SK-N-SH (cell line): ENCODE data around the gene PRKN. TPM values are rescaled to one million over a fixed set of nuclear protein-coding genes. Genes with fewer than 3 reads are reported as not detected.

ENCODE experiments used
- CTCF ChIA-PET: fragments of 300-600, 350-600 bp; formaldehyde crosslinking; extraction: SDS; loops from one replicate; lab custom pipeline; 2021; lab: Yijun Ruan, JAX
- POLR2A ChIA-PET: fragments of 350-600 bp; sonication (Branson Sonifier 250); formaldehyde crosslinking; extraction: SDS; loops from one replicate; lab custom pipeline; 2020; ENCODE audit warnings: antibody characterized with exemption, inconsistent platforms; lab: Yijun Ruan, JAX
- DNase-seq: peaks from one replicate; pipeline ENCODE4 v3.0.0; 2012
- H2AFZ ChIP-seq: fragments of 200-600 bp; sonication (generic); 2 replicates; pipeline ENCODE4 v1.8.1; 2016; ENCODE audit warnings: antibody characterized with exemption, mild to moderate bottlenecking, low read depth
- H3F3A ChIP-seq: fragments of 200-600 bp; sonication (generic); replicated peaks from 2 replicates; pipeline ENCODE3; 2016; ENCODE audit warnings: antibody characterized with exemption, mild to moderate bottlenecking; ENCODE audit not compliant: insufficient read depth
- H3K27ac ChIP-seq, 2 experiments: fragments of 200-500 bp in 1 of 2; fragments of 200-600 bp in 1 of 2; sonication (Bioruptor generic) in 1 of 2; sonication (generic), shearing (Covaris generic) in 1 of 2; 2 replicates each; pipeline versions ENCODE4 v1.5.1 to v1.6.1; 2014 to 2016; ENCODE audit warnings: low read depth in 2 of 2, inconsistent platforms in 1 of 2, low read length in 1 of 2, mild to moderate bottlenecking in 1 of 2, mixed read lengths in 1 of 2
- H3K27me3 ChIP-seq: fragments of 200-600 bp; sonication (generic), shearing (Covaris generic); 2 replicates; pipeline ENCODE4 v1.6.1; 2016; ENCODE audit warnings: mixed run types; ENCODE audit not compliant: insufficient read depth
- H3K36me3 ChIP-seq, 2 experiments: fragments of 200-500 bp in 1 of 2; fragments of 200-600 bp in 1 of 2; sonication (Bioruptor generic) in 1 of 2; sonication (generic) in 1 of 2; replicated peaks in 1 of 2; 2 replicates each; pipeline versions ENCODE3 to v1.5.1; 2014 to 2016; ENCODE audit warnings: low read length in 1 of 2, mild to moderate bottlenecking in 1 of 2; ENCODE audit not compliant: insufficient read depth in 2 of 2, control insufficient read depth in 1 of 2
- H3K4me1 ChIP-seq, 2 experiments: fragments of 200-500 bp in 1 of 2; fragments of 200-600 bp in 1 of 2; sonication (Bioruptor generic) in 1 of 2; sonication (generic), shearing (Covaris generic) in 1 of 2; 2 replicates each; pipeline versions ENCODE4 v1.5.1 to v1.6.1; 2014 to 2016; ENCODE audit warnings: low read depth in 1 of 2, low read length in 1 of 2, mixed run types in 1 of 2; ENCODE audit not compliant: insufficient read depth in 2 of 2, control insufficient read depth in 1 of 2
- H3K4me2 ChIP-seq: fragments of 200-600 bp; sonication (generic), shearing (Covaris generic); 2 replicates; pipeline ENCODE4 v1.6.1; 2017; ENCODE audit warnings: mixed run types
- H3K4me3 ChIP-seq, 2 experiments: fragments of 200-500 bp in 1 of 2; fragments of 200-600 bp in 1 of 2; sonication (Bioruptor generic) in 1 of 2; sonication (generic), shearing (Covaris generic) in 1 of 2; 2 replicates each; pipeline versions ENCODE4 v1.5.1 to v1.8.1; 2014 to 2016; ENCODE audit warnings: low read depth in 2 of 2, inconsistent platforms in 1 of 2, low read length in 1 of 2, mild to moderate bottlenecking in 1 of 2, mixed read lengths in 1 of 2, moderate library complexity in 1 of 2
- H3K79me2 ChIP-seq: fragments of 200-600 bp; sonication (generic); 2 replicates; pipeline ENCODE4 v1.8.1; 2017; ENCODE audit warnings: mild to moderate bottlenecking; ENCODE audit not compliant: insufficient read depth
- H3K9ac ChIP-seq: fragments of 200-600 bp; sonication (generic); 2 replicates; pipeline ENCODE4 v1.6.1; 2017; ENCODE audit warnings: mixed run types
- H3K9me2 ChIP-seq: fragments of 200-600 bp; sonication (generic); 2 replicates; pipeline ENCODE4 v1.6.1; 2017; ENCODE audit warnings: mixed run types
- H3K9me3 ChIP-seq: fragments of 200-600 bp; sonication (generic); 2 replicates; pipeline ENCODE4 v1.6.1; 2017; ENCODE audit warnings: mixed run types, mild to moderate bottlenecking, moderate library complexity
- H4K20me1 ChIP-seq: fragments of 200-600 bp; sonication (generic); 2 replicates; pipeline ENCODE4 v1.6.1; 2017; ENCODE audit warnings: mild to moderate bottlenecking, mixed run types; ENCODE audit not compliant: insufficient read depth
- FOXJ3 ChIP-seq: sonication (generic); formaldehyde crosslinking; IDR thresholded peaks from 2 replicates; pipeline ENCODE4 v1.5.1; 2020; ENCODE audit warnings: mild to moderate bottlenecking, missing genetic modification reagents
- GATA2 ChIP-seq: sonication (generic); formaldehyde crosslinking; IDR thresholded peaks from 2 replicates; pipeline ENCODE4 v1.5.0; 2020; ENCODE audit warnings: mild to moderate bottlenecking, missing genetic modification reagents
- IRF3 ChIP-seq: fragments of 150-350 bp; IDR thresholded peaks from 2 replicates; pipeline ENCODE4 v1.6.1; 2016; ENCODE audit warnings: mild to moderate bottlenecking, low read depth, low read length
- MXI1 ChIP-seq: IDR thresholded peaks from 2 replicates; pipeline ENCODE4 v1.6.1; 2012; ENCODE audit warnings: mild to moderate bottlenecking, low read depth, low read length, improper control_type of control experiment
- NFIC ChIP-seq: IDR thresholded peaks from 2 replicates; pipeline ENCODE4 v1.4.0; 2012; ENCODE audit warnings: borderline replicate concordance
- NRF1 ChIP-seq: IDR thresholded peaks from 2 replicates; pipeline ENCODE4 v1.6.1; 2012; ENCODE audit warnings: low read depth, mild to moderate bottlenecking, low read length
- PBX3 ChIP-seq: IDR thresholded peaks from 2 replicates; pipeline ENCODE4; 2012
- POLR2AphosphoS5 ChIP-seq: IDR thresholded peaks from 2 replicates; pipeline ENCODE4 v1.6.1; 2012; ENCODE audit warnings: low read depth, low read length
- REST ChIP-seq: IDR thresholded peaks from 2 replicates; pipeline ENCODE4 v1.6.1; 2012; ENCODE audit warnings: mild to moderate bottlenecking, low read depth, low read length, moderate library complexity
- RFX5 ChIP-seq: IDR thresholded peaks from 2 replicates; pipeline ENCODE4 v1.6.1; 2012; ENCODE audit warnings: mild to moderate bottlenecking, improper control_type of control experiment, low read length
- RXRA ChIP-seq: IDR thresholded peaks from 2 replicates; pipeline ENCODE4 v1.4.0; 2012; ENCODE audit warnings: low read depth, mild to moderate bottlenecking, borderline replicate concordance
- SIN3A ChIP-seq: IDR thresholded peaks from 2 replicates; pipeline ENCODE4 v1.6.1; 2012; ENCODE audit warnings: low read depth, mild to moderate bottlenecking, low read length, moderate library complexity, borderline replicate concordance
- SMC3 ChIP-seq: IDR thresholded peaks from 2 replicates; pipeline ENCODE4 v1.6.1; 2012; ENCODE audit warnings: low read depth, low read length, improper control_type of control experiment
- TEAD4 ChIP-seq: IDR thresholded peaks from 2 replicates; pipeline ENCODE4 v1.4.0; 2012; ENCODE audit warnings: mild to moderate bottlenecking, borderline replicate concordance; ENCODE audit not compliant: insufficient read depth
- USF2 ChIP-seq: fragments of 150-350 bp; IDR thresholded peaks from 2 replicates; pipeline ENCODE4 v1.6.1; 2017; ENCODE audit warnings: antibody characterized with exemption, low read length, low read depth, borderline replicate concordance
- YY1 ChIP-seq: IDR thresholded peaks from 2 replicates; pipeline ENCODE4 v1.4.0; 2012; ENCODE audit warnings: low read depth, mild to moderate bottlenecking
- ZBTB33 ChIP-seq: IDR thresholded peaks from 2 replicates; pipeline ENCODE4 v1.4.0; 2012; ENCODE audit warnings: low read depth, borderline replicate concordance
- WGBS: methylation state at CpG from one replicate; pipeline ENCODE4 v1.1.6; 2017; ENCODE audit warnings: low lambda C conversion rate; 5-methylcytosine and 5-hydroxymethylcytosine counted together
- polyA plus RNA-seq, 3 experiments: library from polyadenylated mRNA; depleted of rRNA; stranded (reverse); fragments of >200 nt; gene quantifications; 2 replicates each; pipeline ENCODE4 v1.2.3, GENCODE V29; 2012

The PRKN gene
- polyA plus RNA-seq, 1 of the 3 experiments (the other 2 are of a cell fraction), result 0.76 TPM

- TF ChIP-seq USF2 (no peak), RXRA (no peak), NRF1 (no peak), SMC3 (no peak), TEAD4 (no peak), REST (no peak), ZBTB33 (no peak), YY1 (no peak), RFX5 (no peak), GATA2 (CRISPR knock-in tag) (no peak), PBX3 (no peak), POLR2AphosphoS5 (no peak), IRF3 (no peak), NFIC (no peak), SIN3A (no peak), FOXJ3 (CRISPR knock-in tag) (no peak), MXI1 (no peak)
- no peaks in the 10 kb centered on the region for H3K27me3 ChIP-seq
- no peaks in the 10 kb centered on the region for H3K9me2 ChIP-seq
- ChIA-PET POLR2A (no interaction called here), CTCF (interaction anchor here (1.7 kb wide), 1 partner anchor 17 kb away, joined by 3 read pairs; no protein-coding TSS in a partner anchor)
- H3K4me2 ChIP-seq, result no peak overlapping the region
- no peak overlapping the region for H3K4me3 ChIP-seq
- no peaks in the 10 kb centered on the region for H3K36me3 ChIP-seq
- DNase-seq, result no peak
- H3K9me3 ChIP-seq, result no peaks in the 10 kb centered on the region
- H3K27ac ChIP-seq, result no peak overlapping the region
- no peaks in the 10 kb centered on the region; a peak in 2 of 4 replicates for H3K4me1 ChIP-seq
- no peaks in the 10 kb centered on the region for H3K79me2 ChIP-seq
- no peaks in the 10 kb centered on the region for H4K20me1 ChIP-seq
- 65% methylated on average over 1 of the region's 1 CpG for WGBS
- no peak overlapping the region for H2AFZ ChIP-seq
- H3F3A ChIP-seq, result no peaks in the 10 kb centered on the region
- H3K9ac ChIP-seq, result no peak overlapping the region
These were observed 29.6 kb downstream of the PRKN start for GRCh38 chr6:162697872-162698403.
